Measurements from ENCODE around the gene NHERF1.

The NHERF1 gene

DNA sequence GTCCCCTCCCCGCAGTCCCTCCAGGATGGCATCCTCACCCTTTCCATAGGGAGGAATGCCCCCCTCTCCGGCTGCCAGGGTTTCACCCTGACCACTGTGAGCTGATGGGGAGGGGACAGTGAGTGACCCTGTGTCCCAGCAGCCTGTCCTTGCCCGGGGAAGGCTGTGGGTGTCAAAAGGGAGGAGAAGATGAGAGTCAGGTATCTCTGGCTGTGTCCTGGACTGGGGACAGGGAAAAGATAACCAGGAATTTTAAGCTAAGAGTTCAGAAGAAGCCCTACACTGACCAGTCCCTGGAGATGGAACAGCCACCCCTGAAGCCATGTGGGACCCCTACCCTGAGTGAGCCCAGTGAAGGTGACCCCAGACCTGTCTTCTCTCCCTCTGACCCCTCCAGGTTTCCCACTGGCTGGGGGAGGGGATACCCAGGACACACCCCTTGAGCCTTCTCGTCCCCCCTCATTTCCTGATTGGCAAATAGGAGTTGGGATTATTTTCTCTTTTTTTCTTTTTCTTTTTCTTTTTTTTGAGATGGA is 16.4 kb downstream of the NHERF1 start:
- H3K27me3 ChIP-seq (ENCODE audit: insufficient read depth, low read depth), result no peaks in the 10 kb centered on the region
- H3K4me2 ChIP-seq, result no peak overlapping the region
- H2AFZ ChIP-seq (ENCODE audit: low read depth), result no peak overlapping the region
- TF ChIP-seq, protein P1, sequence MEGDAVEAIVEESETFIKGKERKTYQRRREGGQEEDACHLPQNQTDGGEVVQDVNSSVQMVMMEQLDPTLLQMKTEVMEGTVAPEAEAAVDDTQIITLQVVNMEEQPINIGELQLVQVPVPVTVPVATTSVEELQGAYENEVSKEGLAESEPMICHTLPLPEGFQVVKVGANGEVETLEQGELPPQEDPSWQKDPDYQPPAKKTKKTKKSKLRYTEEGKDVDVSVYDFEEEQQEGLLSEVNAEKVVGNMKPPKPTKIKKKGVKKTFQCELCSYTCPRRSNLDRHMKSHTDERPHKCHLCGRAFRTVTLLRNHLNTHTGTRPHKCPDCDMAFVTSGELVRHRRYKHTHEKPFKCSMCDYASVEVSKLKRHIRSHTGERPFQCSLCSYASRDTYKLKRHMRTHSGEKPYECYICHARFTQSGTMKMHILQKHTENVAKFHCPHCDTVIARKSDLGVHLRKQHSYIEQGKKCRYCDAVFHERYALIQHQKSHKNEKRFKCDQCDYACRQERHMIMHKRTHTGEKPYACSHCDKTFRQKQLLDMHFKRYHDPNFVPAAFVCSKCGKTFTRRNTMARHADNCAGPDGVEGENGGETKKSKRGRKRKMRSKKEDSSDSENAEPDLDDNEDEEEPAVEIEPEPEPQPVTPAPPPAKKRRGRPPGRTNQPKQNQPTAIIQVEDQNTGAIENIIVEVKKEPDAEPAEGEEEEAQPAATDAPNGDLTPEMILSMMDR (conservative IDR thresholded peaks at IDR 0.05; ENCODE audit: low read depth, low read length), result no peak
- H3K79me2 ChIP-seq (ENCODE audit: insufficient read depth, low read depth), result peaks cover 79% of the 10 kb centered on the region
- peaks cover 20% of the 10 kb centered on the region for H4K20me1 ChIP-seq (ENCODE audit: insufficient read depth)
- no peak overlapping the region for H3K4me3 ChIP-seq (IDR thresholded peaks at IDR 0.05; ENCODE audit: insufficient read depth, low read depth, low read length)
- H3K27ac ChIP-seq, result no peak overlapping the region
- H3K4me1 ChIP-seq (ENCODE audit: low read depth, poor library complexity, severe bottlenecking), result peaks cover 53% of the 10 kb centered on the region
- H3K36me3 ChIP-seq (ENCODE audit: insufficient read depth), result no peaks in the 10 kb centered on the region; the same call in 1 of the 2 replicates
- no peak overlapping the region for H3K9ac ChIP-seq

DNA sequence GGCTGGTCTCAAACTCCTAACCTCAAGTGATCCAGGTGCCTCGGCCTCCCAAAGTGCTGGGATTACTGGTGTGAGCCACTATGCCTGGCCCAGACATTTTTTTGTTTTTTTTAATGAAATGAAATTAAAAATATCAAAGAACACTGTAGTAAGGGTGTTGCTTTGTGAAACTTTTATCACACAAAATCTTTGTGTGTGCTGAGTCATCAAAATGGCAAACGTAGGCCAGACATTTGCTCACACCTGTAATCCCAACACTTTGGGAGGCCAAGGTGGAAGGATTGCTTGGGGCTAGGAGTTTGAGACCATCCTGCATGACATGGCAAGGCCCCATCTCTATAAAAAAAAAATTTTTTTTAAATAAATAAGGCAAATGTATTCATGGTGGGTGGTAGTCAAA is 18.0 kb downstream of the NHERF1 start:
- Histone ChIP-seq H3K27me3 (ENCODE audit: insufficient read depth, low read depth) (no peaks in the 10 kb centered on the region), H4K20me1 (ENCODE audit: insufficient read depth) (peaks cover 5% of the 10 kb centered on the region), H3K9ac (no peak overlapping the region), H3K27ac (peak overlapping the region; percentile 22; the same call in 1 of the 2 replicates), H3K79me2 (ENCODE audit: insufficient read depth, low read depth) (peaks cover 63% of the 10 kb centered on the region), H3K4me3 (IDR thresholded peaks at IDR 0.05; ENCODE audit: insufficient read depth, low read depth, low read length) (no peak overlapping the region), H3K4me2 (no peak overlapping the region), H3K36me3 (ENCODE audit: insufficient read depth) (no peaks in the 10 kb centered on the region; the same call in 1 of the 2 replicates), H2AFZ (ENCODE audit: low read depth) (no peak overlapping the region), H3K4me1 (ENCODE audit: low read depth, poor library complexity, severe bottlenecking) (peaks cover 48% of the 10 kb centered on the region)
- TF ChIP-seq, protein P1 (conservative IDR thresholded peaks at IDR 0.05; ENCODE audit: low read depth, low read length), result no peak

DNA sequence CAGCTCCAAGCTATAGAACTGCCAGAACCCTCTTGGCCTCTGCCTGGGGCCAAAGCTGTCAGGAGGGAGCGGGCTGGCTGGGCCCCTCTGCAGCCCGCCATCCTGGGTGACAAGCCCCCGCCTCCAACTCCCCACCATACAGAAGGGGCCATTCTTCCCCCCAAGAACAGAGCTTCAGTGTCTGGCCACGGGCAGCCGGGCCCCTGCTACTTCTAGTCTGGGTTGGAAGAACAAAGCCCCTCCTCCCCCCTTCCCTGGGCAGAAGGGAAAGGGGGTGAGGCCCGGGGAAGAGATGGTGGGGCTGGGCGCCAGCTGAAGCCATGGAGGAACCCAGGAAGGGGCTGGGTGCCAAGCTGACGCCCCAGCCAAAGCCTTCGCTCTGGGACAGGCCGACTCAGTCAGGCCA is 18.7 kb downstream of the NHERF1 start:
- no peak overlapping the region for H2AFZ ChIP-seq (ENCODE audit: low read depth)
- H3K9ac ChIP-seq, result no peak overlapping the region
- TF ChIP-seq, protein P1 (conservative IDR thresholded peaks at IDR 0.05; ENCODE audit: low read depth, low read length), result no peak
- H3K27ac ChIP-seq, result peak overlapping the region; percentile 22; the same call in 1 of the 2 replicates
- H3K4me3 ChIP-seq (IDR thresholded peaks at IDR 0.05; ENCODE audit: insufficient read depth, low read depth, low read length), result no peak overlapping the region
- peaks cover 2% of the 10 kb centered on the region for H4K20me1 ChIP-seq (ENCODE audit: insufficient read depth)
- H3K4me1 ChIP-seq (ENCODE audit: low read depth, poor library complexity, severe bottlenecking), result peaks cover 46% of the 10 kb centered on the region
- H3K79me2 ChIP-seq (ENCODE audit: insufficient read depth, low read depth), result peaks cover 56% of the 10 kb centered on the region
- H3K27me3 ChIP-seq (ENCODE audit: insufficient read depth, low read depth), result no peaks in the 10 kb centered on the region
- H3K36me3 ChIP-seq (ENCODE audit: insufficient read depth), result no peaks in the 10 kb centered on the region; the same call in 1 of the 2 replicates
- H3K4me2 ChIP-seq, result no peak overlapping the region

DNA sequence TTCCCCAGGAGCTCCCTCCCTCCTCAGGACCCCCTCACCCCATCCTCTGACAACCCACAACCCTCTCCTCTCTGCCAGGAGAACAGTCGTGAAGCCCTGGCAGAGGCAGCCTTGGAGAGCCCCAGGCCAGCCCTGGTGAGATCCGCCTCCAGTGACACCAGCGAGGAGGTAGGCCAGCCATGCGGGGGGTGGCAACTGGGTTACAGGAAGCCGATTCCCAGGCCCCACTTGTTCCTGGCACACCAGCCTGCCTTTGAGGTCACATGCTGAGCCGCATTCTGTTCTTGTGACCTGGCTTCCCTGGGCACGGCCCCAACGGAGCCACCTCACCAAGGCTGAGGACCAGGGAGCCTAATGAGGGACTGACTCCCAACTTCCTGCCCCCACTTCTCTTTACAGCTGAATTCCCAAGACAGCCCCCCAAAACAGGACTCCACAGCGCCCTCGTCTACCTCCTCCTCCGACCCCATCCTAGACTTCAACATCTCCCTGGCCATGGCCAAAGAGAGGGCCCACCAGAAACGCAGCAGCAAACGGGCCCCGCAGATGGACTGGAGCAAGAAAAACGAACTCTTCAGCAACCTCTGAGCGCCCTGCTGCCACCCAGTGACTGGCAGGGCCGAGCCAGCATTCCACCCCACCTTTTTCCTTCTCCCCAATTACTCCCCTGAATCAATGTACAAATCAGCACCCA is 19.8 kb downstream of the NHERF1 start:
- Histone ChIP-seq H3K36me3 (ENCODE audit: insufficient read depth) (no peaks in the 10 kb centered on the region; the same call in 1 of the 2 replicates), H3K4me3 (IDR thresholded peaks at IDR 0.05; ENCODE audit: insufficient read depth, low read depth, low read length) (no peak overlapping the region), H2AFZ (ENCODE audit: low read depth) (no peak overlapping the region), H3K27me3 (ENCODE audit: insufficient read depth, low read depth) (no peaks in the 10 kb centered on the region), H3K9ac (no peak overlapping the region), H4K20me1 (ENCODE audit: insufficient read depth) (peaks cover 2% of the 10 kb centered on the region; the same call in 1 of the 2 replicates), H3K27ac (no peak overlapping the region; the same call in 1 of the 2 replicates), H3K4me2 (no peak overlapping the region), H3K79me2 (ENCODE audit: insufficient read depth, low read depth) (peaks cover 47% of the 10 kb centered on the region), H3K4me1 (ENCODE audit: low read depth, poor library complexity, severe bottlenecking) (peaks cover 39% of the 10 kb centered on the region)
- TF ChIP-seq, protein P1 (conservative IDR thresholded peaks at IDR 0.05; ENCODE audit: low read depth, low read length), result no peak

All from KMS-11 (cell line).